H9 (cell line): ENCODE measurements around the gene HOXC12. TPM values are rescaled to one million over a fixed set of nuclear protein-coding genes. Genes with fewer than 3 reads are reported as not detected.

Source experiments
- DNase-seq: peaks from one replicate; pipeline ENCODE4 v3.0.0-alpha.2; 2017
- H2AFZ ChIP-seq: one replicate; pipeline ENCODE4 v1.6.1; 2013; ENCODE audit warnings: mild to moderate bottlenecking, low read length, control low read depth, moderate library complexity
- H2AK5ac ChIP-seq: 2 replicates; pipeline ENCODE4 v1.6.1; 2013; ENCODE audit warnings: low read length, control low read depth, mixed read lengths; ENCODE audit not compliant: insufficient read length
- H2BK120ac ChIP-seq: one replicate; pipeline ENCODE4 v1.6.1; 2013; ENCODE audit warnings: low read depth, mild to moderate bottlenecking, low read length, control low read depth, inconsistent platforms; ENCODE audit not compliant: poor library complexity, severe bottlenecking
- H2BK12ac ChIP-seq: 2 replicates; pipeline ENCODE4 v1.6.1; 2013; ENCODE audit warnings: low read length, control low read depth, mixed read lengths, low read depth; ENCODE audit not compliant: insufficient read length
- H2BK15ac ChIP-seq: 2 replicates; pipeline ENCODE4 v1.6.1; 2013; ENCODE audit warnings: low read depth, low read length, control low read depth
- H2BK20ac ChIP-seq: one replicate; pipeline ENCODE4 v1.6.1; 2013; ENCODE audit warnings: low read depth, mild to moderate bottlenecking, low read length, control low read depth, inconsistent platforms; ENCODE audit not compliant: poor library complexity, severe bottlenecking
- H2BK5ac ChIP-seq: 2 replicates; pipeline ENCODE4 v1.6.1; 2013; ENCODE audit warnings: low read length, control low read depth, mixed read lengths; ENCODE audit not compliant: insufficient read length
- H3K14ac ChIP-seq: 2 replicates; pipeline ENCODE4 v1.6.1; 2013; ENCODE audit warnings: low read length, control low read depth; ENCODE audit not compliant: insufficient read depth
- H3K18ac ChIP-seq: 2 replicates; pipeline ENCODE4 v1.6.1; 2013; ENCODE audit warnings: low read depth, mild to moderate bottlenecking, mixed read lengths, low read length, control low read depth; ENCODE audit not compliant: insufficient read length
- H3K23ac ChIP-seq: 2 replicates; pipeline ENCODE4 v1.6.1; 2013; ENCODE audit warnings: low read length, control low read depth, mixed read lengths, low read depth; ENCODE audit not compliant: insufficient read length
- H3K23me2 ChIP-seq: 2 replicates; pipeline ENCODE4 v1.6.1; 2013; ENCODE audit warnings: low read depth, mild to moderate bottlenecking, mixed read lengths, low read length, control low read depth; ENCODE audit not compliant: insufficient read length, poor library complexity, severe bottlenecking
- H3K27ac ChIP-seq: 2 replicates; pipeline ENCODE4 v1.5.1; 2013; ENCODE audit warnings: low read length, control low read depth, mixed read lengths, low read depth; ENCODE audit not compliant: insufficient read length
- H3K27me3 ChIP-seq: 2 replicates; pipeline ENCODE4 v1.6.1; 2013; ENCODE audit warnings: low read length, control low read depth, inconsistent platforms; ENCODE audit not compliant: insufficient read depth
- H3K4ac ChIP-seq: 2 replicates; pipeline ENCODE4 v1.6.1; 2013; ENCODE audit warnings: low read depth, mild to moderate bottlenecking, control low read depth, inconsistent platforms, low read length, moderate library complexity
- H3K4me1 ChIP-seq: 2 replicates; pipeline ENCODE4 v1.6.1; 2013; ENCODE audit warnings: low read length, control low read depth, inconsistent platforms; ENCODE audit not compliant: insufficient read depth
- H3K4me2 ChIP-seq: 2 replicates; pipeline ENCODE4 v1.6.1; 2013; ENCODE audit warnings: low read length, control low read depth, mixed read lengths; ENCODE audit not compliant: insufficient read length, insufficient read depth
- H3K56ac ChIP-seq: 2 replicates; pipeline ENCODE4 v1.6.1; 2013; ENCODE audit warnings: low read depth, mild to moderate bottlenecking, mixed read lengths, low read length, control low read depth; ENCODE audit not compliant: insufficient read length
- H3K79me1 ChIP-seq: 2 replicates; pipeline ENCODE4 v1.6.1; 2013; ENCODE audit warnings: low read depth, mild to moderate bottlenecking, moderate library complexity, low read length, control low read depth, inconsistent platforms; ENCODE audit not compliant: insufficient read depth, poor library complexity, severe bottlenecking
- H3K79me2 ChIP-seq: 2 replicates; pipeline ENCODE4 v1.6.1; 2013; ENCODE audit warnings: low read length, control low read depth, inconsistent platforms; ENCODE audit not compliant: insufficient read depth
- H3K9ac ChIP-seq: 2 replicates; pipeline ENCODE4 v1.6.1; 2013; ENCODE audit warnings: low read length, control low read depth, mixed read lengths; ENCODE audit not compliant: insufficient read length; ENCODE audit errors: extremely low read depth
- H3K9me3 ChIP-seq: one replicate; pipeline ENCODE4 v1.6.1; 2013; ENCODE audit warnings: low read depth, low read length, inconsistent platforms; ENCODE audit not compliant: control insufficient read depth
- H3T11ph ChIP-seq: one replicate; pipeline ENCODE4 v1.6.1; 2013; ENCODE audit warnings: mild to moderate bottlenecking, low read length, control low read depth, inconsistent platforms
- H4K20me1 ChIP-seq: one replicate; pipeline ENCODE4 v1.6.1; 2013; ENCODE audit not compliant: control insufficient read depth, insufficient read length, insufficient read depth
- H4K5ac ChIP-seq: 2 replicates; pipeline ENCODE4 v1.6.1; 2013; ENCODE audit warnings: low read depth, mild to moderate bottlenecking, mixed read lengths, low read length, control low read depth; ENCODE audit not compliant: insufficient read length
- H4K8ac ChIP-seq: replicated peaks from 2 replicates; pipeline ENCODE4 v1.6.1; 2013; ENCODE audit warnings: low read length, control low read depth, mixed read lengths, low read depth; ENCODE audit not compliant: insufficient read length
- H4K91ac ChIP-seq: 2 replicates; pipeline ENCODE4 v1.6.1; 2013; ENCODE audit warnings: low read depth, mild to moderate bottlenecking, moderate library complexity, mixed read lengths, low read length, control low read depth; ENCODE audit not compliant: insufficient read length
- H3K27ac Mint-ChIP-seq, 3 experiments: 2 replicates in 2 of 3; 3 replicates in 1 of 3; pipeline ENCODE4 v1.8.0; 2020 to 2021; ENCODE audit warnings: mixed read lengths in 3 of 3, mild to moderate bottlenecking in 1 of 3, moderate library complexity in 1 of 3
- H3K27me3 Mint-ChIP-seq: 2 replicates; pipeline ENCODE4 v1.8.0; 2021; ENCODE audit warnings: low read depth, mild to moderate bottlenecking, moderate library complexity, mixed read lengths
- H3K36me3 Mint-ChIP-seq, 3 experiments: 2 replicates in 2 of 3; 3 replicates in 1 of 3; pipeline ENCODE4 v1.8.0; 2020 to 2021; ENCODE audit warnings: low read depth in 3 of 3, mixed read lengths in 3 of 3; ENCODE audit not compliant: insufficient read depth in 1 of 3
- H3K4me1 Mint-ChIP-seq, 2 experiments: 2 replicates each; pipeline ENCODE4 v1.8.0; 2020; ENCODE audit warnings: mixed read lengths in 2 of 2
- H3K4me3 Mint-ChIP-seq, 2 experiments: 2 replicates in 1 of 2; 3 replicates in 1 of 2; pipeline ENCODE4 v1.8.0; 2020 to 2021; ENCODE audit warnings: mild to moderate bottlenecking in 2 of 2, mixed read lengths in 2 of 2, moderate library complexity in 1 of 2
- H3K9me3 Mint-ChIP-seq, 2 experiments: 2 replicates in 1 of 2; 3 replicates in 1 of 2; pipeline ENCODE4 v1.8.0; 2020; ENCODE audit warnings: mild to moderate bottlenecking in 2 of 2, mixed read lengths in 2 of 2, moderate library complexity in 1 of 2
- WGBS: extraction: QIAGEN DNeasy Blood & Tissue Kit; methylation state at CpG from one replicate; pipeline ENCODE4 v1.1.7; 2013; ENCODE audit warnings: missing lambda C conversion rate, low lambda C conversion rate, mixed read lengths; ENCODE audit not compliant: insufficient read length; ENCODE audit errors: extremely low coverage; 5-methylcytosine and 5-hydroxymethylcytosine counted together
- total RNA-seq: library from RNA; stranded (reverse); gene quantifications from 2 replicates; pipeline ENCODE4 v1.2.1, GENCODE V29; 2021
- TF ChIP-seq, protein P1 (sequence below): fragments of 200-600 bp; sonication (generic); conservative IDR thresholded peaks from 3 replicates; pipeline ENCODE4 v1.8.0; 2021; ENCODE audit warnings: antibody characterized with exemption, mild to moderate bottlenecking

Gene HOXC12
- total RNA-seq, 1 experiment from 2014 or later: not detected

DNA sequence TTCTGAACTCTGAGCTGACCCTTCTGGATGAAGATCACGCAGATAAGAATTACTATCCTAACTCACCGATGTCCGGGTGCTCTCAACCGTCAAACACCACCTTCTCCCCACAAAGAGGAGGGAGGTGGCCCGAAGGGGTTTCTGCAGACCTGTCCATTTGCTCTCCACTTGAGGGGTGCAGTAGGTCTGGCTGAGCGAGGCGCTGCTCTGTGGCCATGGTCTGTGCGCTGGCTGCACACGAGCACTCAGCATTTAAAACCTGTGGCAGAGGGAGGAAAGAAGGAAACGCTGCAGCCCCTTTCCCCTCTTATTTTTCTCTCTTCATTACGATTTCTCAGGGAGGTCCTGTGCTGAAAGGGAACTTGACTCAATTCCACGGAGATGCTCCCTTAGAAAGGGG, 17.6 kb upstream of the HOXC12 start:
- Mint-ChIP-seq H3K27me3 (peaks cover 98% of the 10 kb centered on the region), H3K36me3 (no peaks in the 10 kb centered on the region), H3K9me3 (peaks cover 7 to 9% of the 10 kb centered on the region in 2 experiments), H3K4me3 (peak overlapping the region in 1 of 2 experiments; percentile 3; a peak in 1 of 5 replicates), H3K4me1 (peaks cover 0 to 19% of the 10 kb centered on the region in 2 experiments; a peak in 3 of 4 replicates), H3K27ac (no peak overlapping the region)
- Histone ChIP-seq H4K5ac (no peak overlapping the region), H3K23ac (no peak overlapping the region), H3K56ac (no peak overlapping the region), H2AK5ac (no peak overlapping the region), H2BK12ac (no peak overlapping the region), H3T11ph (no peak overlapping the region), H3K27me3 (peaks cover 92% of the 10 kb centered on the region), H2BK20ac (no peak overlapping the region), H3K18ac (no peak overlapping the region), H4K91ac (no peak overlapping the region), H2BK5ac (no peak overlapping the region), H4K20me1 (no peaks in the 10 kb centered on the region), H2AFZ (no peak overlapping the region), H3K27ac (no peak overlapping the region), H2BK15ac (no peak overlapping the region), H3K9ac (no peak overlapping the region), H3K23me2 (no peaks in the 10 kb centered on the region), H3K4ac (no peak overlapping the region), H3K79me1 (no peaks in the 10 kb centered on the region), H2BK120ac (no peak overlapping the region), H4K8ac (no peak overlapping the region), H3K4me1 (no peaks in the 10 kb centered on the region), H3K79me2 (no peaks in the 10 kb centered on the region), H3K14ac (no peak overlapping the region), H3K9me3 (no peaks in the 10 kb centered on the region), H3K4me2 (no peak overlapping the region)
- WGBS: no CpG with 5 or more reads among the region's 12 CpGs
- TF ChIP-seq, protein P1, sequence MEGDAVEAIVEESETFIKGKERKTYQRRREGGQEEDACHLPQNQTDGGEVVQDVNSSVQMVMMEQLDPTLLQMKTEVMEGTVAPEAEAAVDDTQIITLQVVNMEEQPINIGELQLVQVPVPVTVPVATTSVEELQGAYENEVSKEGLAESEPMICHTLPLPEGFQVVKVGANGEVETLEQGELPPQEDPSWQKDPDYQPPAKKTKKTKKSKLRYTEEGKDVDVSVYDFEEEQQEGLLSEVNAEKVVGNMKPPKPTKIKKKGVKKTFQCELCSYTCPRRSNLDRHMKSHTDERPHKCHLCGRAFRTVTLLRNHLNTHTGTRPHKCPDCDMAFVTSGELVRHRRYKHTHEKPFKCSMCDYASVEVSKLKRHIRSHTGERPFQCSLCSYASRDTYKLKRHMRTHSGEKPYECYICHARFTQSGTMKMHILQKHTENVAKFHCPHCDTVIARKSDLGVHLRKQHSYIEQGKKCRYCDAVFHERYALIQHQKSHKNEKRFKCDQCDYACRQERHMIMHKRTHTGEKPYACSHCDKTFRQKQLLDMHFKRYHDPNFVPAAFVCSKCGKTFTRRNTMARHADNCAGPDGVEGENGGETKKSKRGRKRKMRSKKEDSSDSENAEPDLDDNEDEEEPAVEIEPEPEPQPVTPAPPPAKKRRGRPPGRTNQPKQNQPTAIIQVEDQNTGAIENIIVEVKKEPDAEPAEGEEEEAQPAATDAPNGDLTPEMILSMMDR: no peak
- no peak for DNase-seq
